ENCODE data around the gene ZFHX3.

Gene ZFHX3

GRCh38 chr16:72963533-72964315 is 84.2 kb downstream of the ZFHX3 start:
- POLR2A ChIA-PET = no interaction called here
- no peak for DNase-seq (ENCODE audit: extremely low spot score)
- CTCF ChIA-PET = no interaction called here
- TF ChIP-seq FOXA1 (IDR thresholded peaks at IDR 0.05) = no peak
- no peak for TF ChIP-seq L3MBTL2 (conservative IDR thresholded peaks at IDR 0.05)
- TF ChIP-seq TARDBP (IDR thresholded peaks at IDR 0.05) = no peak
- no peak for TF ChIP-seq SUZ12 (IDR thresholded peaks at IDR 0.05)
- no peak for TF ChIP-seq ARNT (IDR thresholded peaks at IDR 0.05)
- no peak for TF ChIP-seq PKNOX1 (IDR thresholded peaks at IDR 0.05)
- TF ChIP-seq CTBP1 (IDR thresholded peaks at IDR 0.05; ENCODE audit: borderline replicate concordance) = no peak
- no peak for TF ChIP-seq HDGF (IDR thresholded peaks at IDR 0.05; ENCODE audit: borderline replicate concordance)
- no peak for TF ChIP-seq LEF1 (IDR thresholded peaks at IDR 0.05; ENCODE audit: borderline replicate concordance)
- TF ChIP-seq ZNF384 (IDR thresholded peaks at IDR 0.05) = no peak
- no peak for TF ChIP-seq NFRKB (IDR thresholded peaks at IDR 0.05)
- TF ChIP-seq BHLHE40 (IDR thresholded peaks at IDR 0.05; ENCODE audit: borderline replicate concordance) = no peak
- no peak for TF ChIP-seq ELF4 (IDR thresholded peaks at IDR 0.05)
- TF ChIP-seq FOXK2 (IDR thresholded peaks at IDR 0.05) = no peak
- no peak for TF ChIP-seq FOXM1 (IDR thresholded peaks at IDR 0.05; ENCODE audit: borderline replicate concordance)
- TF ChIP-seq SP1 (IDR thresholded peaks at IDR 0.05) = no peak

- no peak for DNase-seq (ENCODE audit: extremely low spot score)
- ChIA-PET CTCF (no interaction called here), POLR2A (no interaction called here)
- TF ChIP-seq ELF4 (IDR thresholded peaks at IDR 0.05) = no peak
- TF ChIP-seq NFRKB (IDR thresholded peaks at IDR 0.05) = no peak
- no peak for TF ChIP-seq BHLHE40 (IDR thresholded peaks at IDR 0.05; ENCODE audit: borderline replicate concordance)
- no peak for TF ChIP-seq FOXM1 (IDR thresholded peaks at IDR 0.05; ENCODE audit: borderline replicate concordance)
- TF ChIP-seq TARDBP (IDR thresholded peaks at IDR 0.05) = no peak
- TF ChIP-seq LEF1 (IDR thresholded peaks at IDR 0.05; ENCODE audit: borderline replicate concordance) = no peak
- no peak for TF ChIP-seq SUZ12 (IDR thresholded peaks at IDR 0.05)
- TF ChIP-seq ZNF384 (IDR thresholded peaks at IDR 0.05) = no peak
- TF ChIP-seq HDGF (IDR thresholded peaks at IDR 0.05; ENCODE audit: borderline replicate concordance) = no peak
- TF ChIP-seq L3MBTL2 (conservative IDR thresholded peaks at IDR 0.05) = no peak
- no peak for TF ChIP-seq CTBP1 (IDR thresholded peaks at IDR 0.05; ENCODE audit: borderline replicate concordance)
- TF ChIP-seq PKNOX1 (IDR thresholded peaks at IDR 0.05) = no peak
- TF ChIP-seq FOXK2 (IDR thresholded peaks at IDR 0.05) = no peak
Measured at GRCh38 chr16:72962347-72962746, 85.6 kb downstream of the ZFHX3 start.

- TF ChIP-seq FOXA1 (IDR thresholded peaks at IDR 0.05) = no peak
- TF ChIP-seq HDGF (IDR thresholded peaks at IDR 0.05; ENCODE audit: borderline replicate concordance) = no peak
- no peak for TF ChIP-seq L3MBTL2 (conservative IDR thresholded peaks at IDR 0.05)
- TF ChIP-seq LEF1 (IDR thresholded peaks at IDR 0.05; ENCODE audit: borderline replicate concordance) = no peak
- no peak for TF ChIP-seq ELF4 (IDR thresholded peaks at IDR 0.05)
- TF ChIP-seq FOXK2 (IDR thresholded peaks at IDR 0.05) = no peak
- TF ChIP-seq BHLHE40 (IDR thresholded peaks at IDR 0.05; ENCODE audit: borderline replicate concordance) = no peak
- no peak for TF ChIP-seq SUZ12 (IDR thresholded peaks at IDR 0.05)
- TF ChIP-seq PKNOX1 (IDR thresholded peaks at IDR 0.05) = no peak
- no peak for TF ChIP-seq FOXM1 (IDR thresholded peaks at IDR 0.05; ENCODE audit: borderline replicate concordance)
- TF ChIP-seq SP1 (IDR thresholded peaks at IDR 0.05) = no peak
- TF ChIP-seq NFRKB (IDR thresholded peaks at IDR 0.05) = no peak
- no peak for TF ChIP-seq CTBP1 (IDR thresholded peaks at IDR 0.05; ENCODE audit: borderline replicate concordance)
- no peak for TF ChIP-seq ARNT (IDR thresholded peaks at IDR 0.05)
- no peak for TF ChIP-seq ZNF384 (IDR thresholded peaks at IDR 0.05)
- DNase-seq (ENCODE audit: extremely low spot score) = no peak
- ChIA-PET POLR2A (no interaction called here), CTCF (interaction anchor here (0.7 to 1.8 kb wide), 7 partner anchors 9 to 905 kb away, joined by 3 to 12 read pairs (median 3); no protein-coding TSS in a partner anchor)
Measured at GRCh38 chr16:72961863-72962262, 86.1 kb downstream of the ZFHX3 start.

- no peak for DNase-seq (ENCODE audit: extremely low spot score)
- TF ChIP-seq ZNF384 (IDR thresholded peaks at IDR 0.05) = peak; percentile 87
- no peak for TF ChIP-seq FOXM1 (IDR thresholded peaks at IDR 0.05; ENCODE audit: borderline replicate concordance)
- ChIA-PET CTCF (interaction anchor here (0.7 to 1.8 kb wide), 9 partner anchors 9 to 906 kb away, joined by 3 to 12 read pairs (median 3); no protein-coding TSS in a partner anchor), POLR2A (no interaction called here)
Measured at GRCh38 chr16:72961115-72961832, 86.7 kb downstream of the ZFHX3 start.

- TF ChIP-seq BHLHE40 (IDR thresholded peaks at IDR 0.05; ENCODE audit: borderline replicate concordance) = no peak
- DNase-seq (ENCODE audit: extremely low spot score) = no peak
- CTCF ChIA-PET = interaction anchor here (1.3 to 1.8 kb wide), 2 partner anchors 8 to 103 kb away, joined by 3 to 12 read pairs; no protein-coding TSS in a partner anchor
- POLR2A ChIA-PET = no interaction called here
Measured at GRCh38 chr16:72960101-72960500, 87.8 kb downstream of the ZFHX3 start.
